Neutrophil (primary cell): Measurements from ENCODE around the gene TTC39C.

Experiments
- H3K27ac ChIP-seq: fragments of 200-600 bp; sonication (generic); 2 replicates; pipeline ENCODE4 v1.5.1; 2016; ENCODE audit warnings: mild to moderate bottlenecking, moderate library complexity
- H3K27me3 ChIP-seq: fragments of 200-600 bp; sonication (generic); 2 replicates; pipeline ENCODE4 v1.6.0; 2016; ENCODE audit warnings: mild to moderate bottlenecking
- H3K36me3 ChIP-seq: fragments of 200-600 bp; sonication (generic); 2 replicates; pipeline ENCODE4 v1.5.1; 2017
- H3K4me1 ChIP-seq, 2 experiments: fragments of 200-600 bp in 1 of 2; sonication (generic) in 1 of 2; 1 replicate in 1 of 2; 2 replicates in 1 of 2; pipeline versions ENCODE4 v1.5.1 to v1.6.1; 2013 to 2016; ENCODE audit warnings: low read depth in 1 of 2, low read length in 1 of 2, mild to moderate bottlenecking in 1 of 2, moderate library complexity in 1 of 2; ENCODE audit not compliant: control insufficient read depth in 1 of 2, insufficient read depth in 1 of 2
- H3K4me3 ChIP-seq, 2 experiments: fragments of 200-600 bp in 1 of 2; sonication (generic) in 1 of 2; 1 replicate in 1 of 2; 2 replicates in 1 of 2; pipeline ENCODE4 v1.5.1; 2013 to 2016; ENCODE audit warnings: low read depth in 1 of 2, low read length in 1 of 2, mild to moderate bottlenecking in 1 of 2, moderate library complexity in 1 of 2
- H3K9me3 ChIP-seq: fragments of 200-600 bp; sonication (generic); 2 replicates; pipeline ENCODE4 v1.5.1; 2016
- TF ChIP-seq, protein P1 (sequence below): fragments of 200-600 bp; sonication (generic); IDR thresholded peaks from 2 replicates; pipeline ENCODE4 v1.5.1; 2016; ENCODE audit warnings: antibody characterized with exemption

TTC39C gene

GRCh38 chr18:24060644-24061043 is 46.1 kb downstream of the TTC39C start:
- Histone ChIP-seq H3K27me3 (no peaks in the 10 kb centered on the region), H3K36me3 (no peaks in the 10 kb centered on the region), H3K9me3 (no peaks in the 10 kb centered on the region), H3K4me3 (no peak overlapping the region), H3K27ac (no peak overlapping the region), H3K4me1 (peaks cover 0 to 7% of the 10 kb centered on the region in 2 experiments)
- TF ChIP-seq, protein P1, sequence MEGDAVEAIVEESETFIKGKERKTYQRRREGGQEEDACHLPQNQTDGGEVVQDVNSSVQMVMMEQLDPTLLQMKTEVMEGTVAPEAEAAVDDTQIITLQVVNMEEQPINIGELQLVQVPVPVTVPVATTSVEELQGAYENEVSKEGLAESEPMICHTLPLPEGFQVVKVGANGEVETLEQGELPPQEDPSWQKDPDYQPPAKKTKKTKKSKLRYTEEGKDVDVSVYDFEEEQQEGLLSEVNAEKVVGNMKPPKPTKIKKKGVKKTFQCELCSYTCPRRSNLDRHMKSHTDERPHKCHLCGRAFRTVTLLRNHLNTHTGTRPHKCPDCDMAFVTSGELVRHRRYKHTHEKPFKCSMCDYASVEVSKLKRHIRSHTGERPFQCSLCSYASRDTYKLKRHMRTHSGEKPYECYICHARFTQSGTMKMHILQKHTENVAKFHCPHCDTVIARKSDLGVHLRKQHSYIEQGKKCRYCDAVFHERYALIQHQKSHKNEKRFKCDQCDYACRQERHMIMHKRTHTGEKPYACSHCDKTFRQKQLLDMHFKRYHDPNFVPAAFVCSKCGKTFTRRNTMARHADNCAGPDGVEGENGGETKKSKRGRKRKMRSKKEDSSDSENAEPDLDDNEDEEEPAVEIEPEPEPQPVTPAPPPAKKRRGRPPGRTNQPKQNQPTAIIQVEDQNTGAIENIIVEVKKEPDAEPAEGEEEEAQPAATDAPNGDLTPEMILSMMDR = no peak

DNA sequence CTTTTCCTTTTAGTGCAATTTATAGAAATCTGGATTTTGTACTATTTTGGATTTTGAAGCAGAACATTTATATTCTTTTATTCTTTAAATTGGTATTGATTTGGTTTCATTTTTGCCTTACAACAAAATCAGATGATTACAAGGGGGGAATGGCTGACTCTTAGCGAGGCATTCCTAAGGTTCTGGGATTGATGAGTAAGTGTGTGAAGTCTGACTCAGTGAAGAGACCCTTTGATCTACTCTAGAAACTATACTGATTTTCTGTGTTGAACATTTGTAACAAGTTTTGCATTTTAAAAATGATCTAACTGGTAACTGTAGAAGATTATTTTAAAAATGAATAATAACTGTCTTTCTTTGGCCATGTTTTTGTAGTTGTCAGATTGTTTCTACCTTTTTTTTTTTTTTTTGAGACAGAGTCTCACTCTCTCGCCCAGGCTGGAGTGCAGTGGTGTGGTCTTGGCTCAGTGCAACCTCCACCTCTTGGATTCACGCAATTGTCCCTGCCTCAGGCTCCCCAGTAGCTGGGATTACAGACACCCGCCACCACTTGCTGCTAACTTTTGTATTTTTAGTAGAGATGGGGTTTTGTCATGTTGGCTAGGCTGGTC is 48.7 kb downstream of the TTC39C start:
- Histone ChIP-seq H3K9me3 (no peaks in the 10 kb centered on the region), H3K36me3 (peaks cover 6% of the 10 kb centered on the region), H3K27me3 (no peaks in the 10 kb centered on the region), H3K4me3 (no peak overlapping the region), H3K4me1 (peaks cover 0 to 7% of the 10 kb centered on the region in 2 experiments), H3K27ac (no peak overlapping the region)
- TF ChIP-seq, protein P1 = no peak

- Histone ChIP-seq H3K4me3 (no peak overlapping the region), H3K4me1 (peaks cover 0 to 7% of the 10 kb centered on the region in 2 experiments), H3K27ac (no peak overlapping the region), H3K9me3 (no peaks in the 10 kb centered on the region), H3K27me3 (no peaks in the 10 kb centered on the region), H3K36me3 (peaks cover 6% of the 10 kb centered on the region)
- TF ChIP-seq, protein P1 = no peak
These were observed 50.0 kb downstream of the TTC39C start for GRCh38 chr18:24064391-24065100.

- Histone ChIP-seq H3K36me3 (peaks cover 10% of the 10 kb centered on the region), H3K4me3 (no peak overlapping the region), H3K27me3 (no peaks in the 10 kb centered on the region), H3K27ac (no peak overlapping the region), H3K4me1 (peaks cover 0 to 7% of the 10 kb centered on the region in 2 experiments), H3K9me3 (no peaks in the 10 kb centered on the region)
- TF ChIP-seq, protein P1 = no peak
These were observed 51.4 kb downstream of the TTC39C start for GRCh38 chr18:24065906-24066305.

DNA sequence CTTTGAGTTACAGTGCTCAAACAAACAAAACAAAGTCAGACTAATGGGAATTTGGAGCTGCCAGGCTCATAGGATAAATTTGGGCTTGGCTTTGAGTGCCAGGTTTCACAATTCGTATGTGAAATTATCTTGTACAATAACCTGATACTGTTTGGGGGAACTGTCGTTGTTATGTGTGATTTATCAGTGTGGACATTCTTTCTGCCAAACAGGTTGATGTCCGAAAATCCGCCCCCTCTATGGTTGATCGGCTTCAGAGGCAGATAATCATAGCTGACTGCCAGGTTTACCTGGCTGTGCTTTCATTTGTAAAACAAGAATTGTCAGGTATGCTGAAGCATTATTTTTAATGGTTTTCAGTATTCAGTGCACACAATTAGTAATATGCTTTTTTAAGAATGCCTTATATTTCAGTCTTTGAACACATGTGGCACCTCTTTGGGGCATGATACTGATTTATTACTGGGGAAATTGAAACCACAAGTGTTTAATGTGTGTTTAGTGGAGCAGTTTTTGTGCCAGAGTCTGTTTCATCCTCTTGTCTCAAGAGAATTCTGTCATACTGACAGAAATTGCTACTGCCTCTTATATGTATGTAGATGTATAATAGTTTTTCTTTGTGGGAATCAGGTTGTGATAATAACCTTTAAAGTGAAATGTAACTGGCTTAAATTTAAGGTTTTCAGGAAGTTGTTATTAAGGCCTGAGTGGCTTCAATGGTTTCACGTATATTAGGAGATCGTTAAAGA is 54.6 kb downstream of the TTC39C start:
- H3K27ac ChIP-seq = no peak overlapping the region
- H3K4me3 ChIP-seq = no peak overlapping the region
- no peaks in the 10 kb centered on the region for H3K4me1 ChIP-seq
- peaks cover 19% of the 10 kb centered on the region for H3K36me3 ChIP-seq
- no peaks in the 10 kb centered on the region for H3K27me3 ChIP-seq
- H3K9me3 ChIP-seq = no peaks in the 10 kb centered on the region
- TF ChIP-seq, protein P1 = no peak
